ENCODE measurements around the gene FUCA1.

DNA sequence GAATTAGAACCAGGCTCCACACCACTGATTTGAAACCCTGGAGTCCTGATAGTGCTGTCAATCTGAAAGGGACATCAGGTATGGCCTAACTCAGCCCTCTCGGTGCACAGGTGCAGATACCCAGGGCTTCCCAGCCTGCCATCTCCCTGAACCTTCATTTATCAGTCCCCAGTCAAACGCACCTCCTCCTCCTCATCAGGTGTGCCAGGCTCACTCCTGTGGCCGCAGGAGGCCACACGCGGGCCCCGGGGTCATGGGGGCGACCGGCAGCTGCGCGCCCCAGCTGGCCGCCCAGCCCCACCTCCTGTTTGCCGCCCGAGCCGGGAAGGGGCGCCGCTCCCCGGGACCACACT is 572 bp downstream of the FUCA1 start:
- TF ChIP-seq CTCF (IDR thresholded peaks at IDR 0.05): no peak
- TF ChIP-seq REST (IDR thresholded peaks at IDR 0.05; ENCODE audit: insufficient read depth in 1 of 2, low read depth in 2 of 2, low read length in 1 of 2): no peak
- TF ChIP-seq TCF7L2 (IDR thresholded peaks at IDR 0.05; ENCODE audit: low read depth, low read length): no peak
- no peak for TF ChIP-seq POLR2AphosphoS5 (IDR thresholded peaks at IDR 0.05; ENCODE audit: low read depth, low read length)
